ENCODE results near the gene ARHGAP22.
A peak's percentile ranks its signal among the peaks of the same experiment; 100 is the strongest.

The ARHGAP22 gene

DNA sequence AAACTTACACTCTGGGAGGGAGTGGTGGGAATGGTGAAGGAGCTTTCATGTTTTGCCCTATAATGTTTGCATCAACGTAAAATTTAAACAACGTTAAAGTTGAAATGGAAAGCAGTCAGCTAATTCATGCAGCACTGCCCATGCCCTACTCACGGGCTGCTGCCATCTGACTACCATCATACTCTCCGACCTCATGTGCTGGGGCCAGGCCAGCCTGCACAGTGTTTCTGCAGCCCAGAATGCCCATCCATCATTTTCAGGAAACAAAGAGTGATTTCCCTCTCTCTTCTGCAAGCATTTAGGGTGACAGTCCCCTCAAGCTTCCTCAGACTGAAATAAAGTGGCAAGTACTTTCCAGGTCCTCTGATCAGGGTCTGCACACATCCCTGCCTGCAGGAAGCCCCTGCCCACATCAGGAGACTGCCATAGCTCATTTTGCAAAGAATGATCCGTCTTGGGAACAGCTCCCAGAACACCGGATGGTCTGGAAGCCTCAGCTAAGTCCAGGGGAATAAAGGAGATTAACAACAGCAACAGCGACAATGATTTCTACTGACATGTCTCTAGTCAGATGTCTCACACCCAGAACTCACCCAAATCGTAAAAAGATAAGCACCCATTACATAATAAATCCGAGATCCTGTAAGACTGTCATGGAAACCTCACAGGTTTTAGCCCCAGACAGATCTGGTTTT, 40.3 kb downstream of the ARHGAP22 start:
- H3K9me3 Mint-ChIP-seq = no peaks in the 10 kb centered on the region
- no peaks in the 10 kb centered on the region for H3K36me3 Mint-ChIP-seq
- ATAC-seq = no peak
- peaks cover 5% of the 10 kb centered on the region for H3K4me1 Mint-ChIP-seq
- H3K27ac Mint-ChIP-seq = no peak overlapping the region
- no peak overlapping the region for H3K4me3 Mint-ChIP-seq
- H3K27me3 Mint-ChIP-seq = no peaks in the 10 kb centered on the region

DNA sequence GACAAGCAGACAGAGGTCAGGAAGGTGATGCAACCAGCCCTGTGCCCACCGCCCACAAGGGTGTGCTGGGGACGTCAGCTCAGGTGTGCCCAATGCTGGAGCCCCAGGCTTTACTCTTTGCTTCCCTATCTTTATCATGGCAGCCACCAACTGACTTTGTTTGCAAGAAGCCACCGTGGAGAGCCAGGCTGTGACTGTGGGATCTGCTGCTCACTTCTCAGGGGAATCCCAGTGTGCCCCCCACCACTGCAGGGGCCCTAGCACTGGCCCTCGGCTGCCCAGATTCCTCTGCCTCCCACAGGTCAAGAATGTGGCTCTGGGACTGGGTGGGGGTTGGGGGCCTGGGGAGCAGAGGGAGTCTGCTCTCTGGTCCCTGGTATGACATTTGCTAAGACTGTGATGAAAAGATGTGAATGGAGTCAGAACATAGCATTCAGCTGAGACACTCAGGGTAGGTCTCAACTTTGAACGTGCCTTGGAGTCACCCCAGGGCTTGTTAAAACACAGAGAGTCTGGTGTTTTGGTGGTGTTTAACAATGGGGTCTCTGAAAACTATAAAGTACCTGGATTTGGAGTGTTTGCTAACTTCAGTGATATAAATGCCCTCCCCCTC, 47.3 kb downstream of the ARHGAP22 start:
- Mint-ChIP-seq H3K36me3 (no peaks in the 10 kb centered on the region), H3K27me3 (no peaks in the 10 kb centered on the region), H3K4me1 (peaks cover 3% of the 10 kb centered on the region), H3K9me3 (no peaks in the 10 kb centered on the region), H3K27ac (peak overlapping the region; percentile 36), H3K4me3 (no peak overlapping the region)
- no peak for ATAC-seq

DNA sequence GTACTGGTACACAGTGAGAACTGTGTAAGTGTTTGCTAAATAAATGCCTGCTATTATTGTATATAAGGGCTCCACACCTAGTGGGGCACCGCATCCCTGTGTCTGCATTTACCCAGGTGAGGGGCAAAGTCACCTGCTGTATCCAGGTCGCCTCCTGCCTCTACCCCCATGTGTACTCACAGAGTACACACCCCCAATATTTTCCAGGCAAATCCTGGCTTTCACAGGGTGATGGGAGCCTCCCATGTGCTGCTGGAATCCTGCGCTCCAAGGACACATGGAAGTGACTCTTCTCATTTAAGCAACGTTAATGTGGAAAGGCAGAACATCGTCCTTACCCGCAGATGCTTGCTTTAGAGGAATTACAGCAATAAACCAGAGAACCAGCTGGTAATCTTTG, 48.2 kb downstream of the ARHGAP22 start:
- Mint-ChIP-seq H3K4me1 (peaks cover 12% of the 10 kb centered on the region), H3K27ac (no peak overlapping the region), H3K36me3 (no peaks in the 10 kb centered on the region), H3K4me3 (no peak overlapping the region), H3K27me3 (no peaks in the 10 kb centered on the region), H3K9me3 (no peaks in the 10 kb centered on the region)
- ATAC-seq = no peak

DNA sequence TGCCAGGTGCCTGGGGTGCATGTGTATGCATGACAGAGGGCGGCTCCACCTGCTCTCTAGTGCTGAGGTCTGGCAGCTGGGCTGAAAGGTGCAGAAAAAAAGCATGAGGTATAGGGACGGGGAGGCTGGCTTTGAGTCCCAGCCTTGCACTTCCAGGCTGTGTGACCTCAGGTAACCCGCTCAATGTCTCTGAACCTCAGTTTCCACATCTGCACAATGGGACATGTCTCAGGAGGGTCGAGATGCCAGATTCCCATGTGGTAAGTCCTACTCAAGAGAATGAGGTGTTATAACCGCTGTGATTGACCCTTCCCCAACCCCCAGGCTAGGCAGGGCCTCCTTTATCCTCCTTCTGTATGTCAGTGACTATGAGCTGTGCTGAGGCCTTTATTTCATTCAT, 48.8 kb downstream of the ARHGAP22 start:
- no peak for ATAC-seq
- Mint-ChIP-seq H3K4me3 (no peak overlapping the region), H3K9me3 (no peaks in the 10 kb centered on the region), H3K27me3 (no peaks in the 10 kb centered on the region), H3K36me3 (no peaks in the 10 kb centered on the region), H3K4me1 (peaks cover 15% of the 10 kb centered on the region), H3K27ac (peak overlapping the region; percentile 48)

DNA sequence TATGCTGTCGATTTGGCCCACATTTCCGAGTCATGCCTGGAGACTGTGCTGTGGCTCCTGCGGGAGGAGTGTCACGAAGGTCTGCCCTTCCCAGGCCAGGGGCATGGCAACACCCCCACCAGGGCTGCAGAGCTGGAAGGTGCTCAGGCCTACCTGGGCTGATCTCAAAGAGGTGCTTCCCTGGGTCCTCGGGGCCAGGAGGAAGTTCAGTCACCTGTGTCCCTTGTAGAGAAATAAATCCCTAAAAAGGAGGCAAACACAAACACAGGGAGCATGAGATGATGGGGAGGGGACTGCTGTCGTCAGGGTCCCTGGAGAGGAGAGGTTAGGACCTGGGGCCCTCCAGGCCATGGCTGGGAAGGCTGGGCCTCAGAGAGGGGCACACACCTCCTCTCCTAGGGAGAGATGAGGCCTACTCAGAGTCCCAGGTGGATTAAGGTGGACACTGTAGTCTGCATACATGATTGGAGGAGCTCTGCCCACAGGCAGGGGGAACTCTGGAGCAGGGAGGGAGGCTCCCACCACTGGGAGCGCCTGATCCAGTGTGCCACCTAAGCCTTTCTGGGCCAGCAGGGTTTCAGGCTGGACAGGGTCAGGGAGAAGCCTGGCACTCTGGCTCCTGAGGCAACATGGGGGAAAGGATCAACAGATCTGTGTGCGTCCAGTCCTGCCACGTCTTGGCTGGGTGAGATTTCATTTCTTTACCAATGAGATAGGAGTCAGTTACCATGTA, 49.4 kb downstream of the ARHGAP22 start:
- no peak for ATAC-seq
- no peaks in the 10 kb centered on the region for H3K9me3 Mint-ChIP-seq
- peak overlapping the region; percentile 48 for H3K27ac Mint-ChIP-seq
- H3K36me3 Mint-ChIP-seq = no peaks in the 10 kb centered on the region
- H3K4me3 Mint-ChIP-seq = no peak overlapping the region
- peaks cover 15% of the 10 kb centered on the region for H3K4me1 Mint-ChIP-seq
- H3K27me3 Mint-ChIP-seq = no peaks in the 10 kb centered on the region

DNA sequence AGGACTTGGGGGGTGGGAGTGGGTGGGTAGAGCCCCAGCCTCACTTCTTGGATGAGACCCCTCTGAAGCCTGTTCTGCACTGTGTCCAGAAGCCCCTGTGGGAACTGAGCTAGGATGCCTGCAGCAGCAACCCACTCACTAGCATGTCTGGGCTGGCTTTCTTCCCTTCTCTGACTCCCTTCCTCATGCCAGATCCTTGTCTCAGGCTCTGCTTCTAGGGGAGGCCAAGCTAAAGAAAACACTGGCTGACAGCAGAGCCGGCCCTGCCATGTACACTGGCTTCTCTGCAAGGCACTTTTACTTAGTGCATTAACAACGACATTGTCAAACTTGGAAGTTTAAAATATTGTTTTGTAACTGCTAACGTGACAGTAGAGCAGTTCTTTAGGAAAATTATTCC, 50.2 kb downstream of the ARHGAP22 start:
- H3K27ac Mint-ChIP-seq = no peak overlapping the region
- H3K27me3 Mint-ChIP-seq = no peaks in the 10 kb centered on the region
- H3K9me3 Mint-ChIP-seq = no peaks in the 10 kb centered on the region
- H3K36me3 Mint-ChIP-seq = no peaks in the 10 kb centered on the region
- no peak overlapping the region for H3K4me3 Mint-ChIP-seq
- ATAC-seq = no peak
- H3K4me1 Mint-ChIP-seq = peaks cover 15% of the 10 kb centered on the region

DNA sequence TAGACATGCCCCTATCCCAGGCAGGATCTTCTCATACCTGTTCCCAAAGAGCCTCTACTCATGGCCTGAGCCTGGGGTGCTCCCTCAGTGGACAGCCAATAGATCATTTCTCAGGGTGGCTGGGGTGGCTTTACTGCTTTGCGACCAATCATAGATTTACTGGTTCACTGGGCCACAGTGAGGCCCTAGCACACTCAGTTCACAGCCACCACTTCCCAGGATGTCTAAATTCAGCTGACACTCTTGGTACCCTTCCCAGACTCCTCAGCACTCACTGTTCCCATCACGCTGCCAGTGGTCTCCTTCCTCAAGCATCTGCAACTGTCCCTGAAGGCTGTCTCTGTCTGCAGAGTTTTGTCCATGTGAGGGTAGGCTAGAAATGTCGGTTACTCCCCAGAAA, 50.6 kb downstream of the ARHGAP22 start:
- Mint-ChIP-seq H3K27ac (peak overlapping the region; percentile 72), H3K27me3 (no peaks in the 10 kb centered on the region), H3K36me3 (no peaks in the 10 kb centered on the region), H3K9me3 (no peaks in the 10 kb centered on the region), H3K4me1 (peaks cover 15% of the 10 kb centered on the region), H3K4me3 (no peak overlapping the region)
- no peak for ATAC-seq

DNA sequence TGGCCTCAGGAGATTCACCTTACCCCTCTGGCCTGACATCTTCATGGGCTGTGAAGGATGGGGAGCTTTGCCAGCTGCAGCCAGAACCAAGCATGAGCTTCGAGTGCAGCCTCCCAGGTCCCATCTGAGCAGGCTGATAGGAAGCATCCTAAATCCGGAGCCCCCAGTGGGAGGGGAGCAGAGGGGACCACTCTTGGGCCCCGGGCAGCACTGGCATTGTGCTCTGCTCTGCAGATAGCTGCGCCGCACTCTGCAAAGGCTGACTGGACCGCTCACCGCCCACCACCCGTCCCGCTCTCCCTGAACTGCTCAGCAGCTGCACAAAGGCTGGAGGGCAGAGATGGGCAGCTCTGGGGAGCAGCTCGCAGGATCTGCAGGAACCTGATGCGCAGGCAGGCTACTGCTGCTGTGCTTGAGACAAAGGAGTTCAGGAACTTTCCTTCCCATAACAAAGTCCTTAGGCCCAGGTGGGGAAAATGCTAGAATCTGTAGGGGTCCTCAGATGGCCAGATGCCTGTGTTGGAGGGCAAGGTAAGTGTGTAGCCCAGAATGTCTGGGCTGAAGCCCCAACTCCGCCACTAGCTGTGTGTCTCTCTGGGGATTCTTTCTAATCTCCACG, 51.8 kb downstream of the ARHGAP22 start:
- Mint-ChIP-seq H3K4me1 (peaks cover 15% of the 10 kb centered on the region), H3K9me3 (no peaks in the 10 kb centered on the region), H3K4me3 (no peak overlapping the region), H3K27ac (peak overlapping the region; percentile 72), H3K27me3 (no peaks in the 10 kb centered on the region), H3K36me3 (no peaks in the 10 kb centered on the region)
- no peak for ATAC-seq

DNA sequence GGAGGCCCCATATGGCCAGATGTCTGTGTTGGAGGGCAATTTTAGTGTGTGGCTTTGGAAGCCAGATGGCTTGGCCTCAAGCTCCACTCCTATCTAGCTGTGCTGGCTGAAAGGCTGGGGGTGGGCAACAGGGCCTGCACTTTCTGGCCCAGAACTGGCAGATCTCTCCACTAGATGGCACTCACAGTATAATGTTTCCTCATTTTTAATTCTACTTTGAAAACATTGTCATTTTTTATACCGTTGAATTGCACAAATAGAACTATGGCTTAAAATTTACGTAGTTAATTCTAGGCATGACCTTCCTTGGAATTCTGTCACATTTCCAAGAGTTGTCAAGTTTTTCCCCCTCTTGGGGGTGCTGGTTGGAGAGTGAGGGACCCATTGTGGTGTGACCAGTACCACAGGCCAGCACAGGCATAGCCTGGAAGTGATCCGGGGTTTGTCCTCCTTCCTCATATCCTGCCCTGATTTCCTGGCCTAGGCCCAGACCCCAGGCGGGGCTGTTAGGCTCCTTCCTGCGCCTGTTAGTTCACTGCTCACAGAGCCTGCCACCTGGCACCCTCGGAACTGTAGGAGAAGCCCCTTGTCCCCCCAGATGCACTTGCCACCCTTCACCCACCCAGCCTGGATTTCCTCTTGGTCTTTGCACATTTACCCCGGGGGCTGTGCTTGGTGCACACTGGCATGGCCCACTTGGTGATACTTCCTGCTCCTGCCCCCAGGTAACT, 52.8 kb downstream of the ARHGAP22 start:
- no peaks in the 10 kb centered on the region for H3K9me3 Mint-ChIP-seq
- no peaks in the 10 kb centered on the region for H3K36me3 Mint-ChIP-seq
- H3K4me1 Mint-ChIP-seq = peaks cover 15% of the 10 kb centered on the region
- peak overlapping the region; percentile 72 for H3K27ac Mint-ChIP-seq
- no peaks in the 10 kb centered on the region for H3K27me3 Mint-ChIP-seq
- H3K4me3 Mint-ChIP-seq = no peak overlapping the region
- ATAC-seq = peak; percentile 73

DNA sequence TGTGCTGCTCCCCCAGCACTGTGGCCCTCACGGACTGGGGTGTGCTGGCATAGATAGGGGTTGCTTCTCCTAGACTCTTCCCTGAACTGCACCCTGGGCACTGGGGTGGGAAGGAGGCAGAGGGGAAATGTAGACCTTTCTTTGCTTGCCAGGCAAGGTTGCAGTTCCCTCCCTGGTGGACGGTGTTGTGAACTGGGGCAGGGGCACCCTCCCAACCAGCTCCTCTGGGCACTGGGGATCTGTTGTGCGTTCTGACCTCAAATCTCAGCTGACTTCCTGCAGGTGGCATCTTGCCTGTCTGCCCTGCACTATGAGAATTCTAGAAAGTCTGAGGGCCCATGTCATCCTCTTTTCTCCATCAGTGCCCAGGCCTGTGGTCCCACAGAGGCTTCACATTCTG, 53.9 kb downstream of the ARHGAP22 start:
- no peak for ATAC-seq
- H3K36me3 Mint-ChIP-seq = no peaks in the 10 kb centered on the region
- no peaks in the 10 kb centered on the region for H3K27me3 Mint-ChIP-seq
- H3K27ac Mint-ChIP-seq = no peak overlapping the region
- no peaks in the 10 kb centered on the region for H3K9me3 Mint-ChIP-seq
- peaks cover 15% of the 10 kb centered on the region for H3K4me1 Mint-ChIP-seq
- H3K4me3 Mint-ChIP-seq = no peak overlapping the region

DNA sequence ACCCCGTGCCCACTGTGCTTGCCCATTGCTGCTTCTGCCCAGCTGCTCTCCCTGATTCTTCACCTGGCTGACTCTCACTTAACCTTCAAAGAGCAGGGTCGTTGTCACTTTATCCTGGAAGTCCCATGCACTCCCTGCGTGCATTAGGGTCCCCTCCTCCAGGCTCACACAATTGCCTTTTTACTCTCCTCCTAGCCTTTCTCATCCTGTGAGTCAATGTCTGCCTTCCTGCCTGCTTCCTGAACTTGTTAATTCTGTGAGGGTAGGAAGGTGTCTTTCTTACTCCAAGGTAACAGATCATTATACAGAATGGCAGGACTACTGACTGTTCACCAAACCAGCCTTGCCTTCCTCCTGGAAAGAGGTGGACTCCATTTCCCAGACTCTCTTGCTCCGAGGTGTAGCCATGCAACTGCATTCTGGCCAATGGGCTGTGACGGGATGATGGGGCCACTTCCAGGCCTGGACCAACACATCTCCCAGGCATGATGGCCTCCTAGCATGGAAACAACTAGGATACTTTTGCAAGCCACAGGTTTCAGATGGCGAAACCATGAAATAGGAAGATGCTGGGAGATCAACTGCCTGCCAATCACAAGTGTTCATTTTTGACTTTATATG, 54.7 kb downstream of the ARHGAP22 start:
- Mint-ChIP-seq H3K9me3 (no peaks in the 10 kb centered on the region), H3K27ac (no peak overlapping the region), H3K4me3 (no peak overlapping the region)

DNA sequence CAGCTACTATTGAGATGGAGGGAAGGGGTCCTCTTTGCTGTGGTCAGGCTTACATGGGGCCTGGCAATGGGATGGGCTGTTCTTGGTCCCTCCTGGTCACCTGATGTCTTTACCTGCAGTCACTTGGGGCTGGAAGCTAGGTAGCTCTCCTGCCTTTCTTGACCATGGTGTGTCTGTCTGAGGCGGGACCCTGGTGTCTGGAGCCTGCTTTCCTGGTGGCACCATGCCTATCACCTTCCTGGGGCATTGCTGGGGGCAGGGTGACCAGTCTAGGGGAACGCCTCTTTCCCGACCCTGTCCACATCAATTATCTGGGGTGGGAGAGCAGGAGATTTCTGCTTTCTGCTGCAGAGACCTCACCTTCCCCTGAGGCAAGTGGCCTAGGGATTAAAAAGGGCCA, 55.6 kb downstream of the ARHGAP22 start:
- no peaks in the 10 kb centered on the region for H3K9me3 Mint-ChIP-seq
- H3K4me1 Mint-ChIP-seq = peaks cover 15% of the 10 kb centered on the region
- H3K27ac Mint-ChIP-seq = no peak overlapping the region
- H3K4me3 Mint-ChIP-seq = no peak overlapping the region
- no peaks in the 10 kb centered on the region for H3K27me3 Mint-ChIP-seq
- no peak for ATAC-seq
- no peaks in the 10 kb centered on the region for H3K36me3 Mint-ChIP-seq

More for the DNA sequence above, 54.7 kb downstream of the ARHGAP22 start:
- peaks cover 15% of the 10 kb centered on the region for H3K4me1 Mint-ChIP-seq
- no peak for ATAC-seq
- H3K27me3 Mint-ChIP-seq = no peaks in the 10 kb centered on the region
- no peaks in the 10 kb centered on the region for H3K36me3 Mint-ChIP-seq

DNA sequence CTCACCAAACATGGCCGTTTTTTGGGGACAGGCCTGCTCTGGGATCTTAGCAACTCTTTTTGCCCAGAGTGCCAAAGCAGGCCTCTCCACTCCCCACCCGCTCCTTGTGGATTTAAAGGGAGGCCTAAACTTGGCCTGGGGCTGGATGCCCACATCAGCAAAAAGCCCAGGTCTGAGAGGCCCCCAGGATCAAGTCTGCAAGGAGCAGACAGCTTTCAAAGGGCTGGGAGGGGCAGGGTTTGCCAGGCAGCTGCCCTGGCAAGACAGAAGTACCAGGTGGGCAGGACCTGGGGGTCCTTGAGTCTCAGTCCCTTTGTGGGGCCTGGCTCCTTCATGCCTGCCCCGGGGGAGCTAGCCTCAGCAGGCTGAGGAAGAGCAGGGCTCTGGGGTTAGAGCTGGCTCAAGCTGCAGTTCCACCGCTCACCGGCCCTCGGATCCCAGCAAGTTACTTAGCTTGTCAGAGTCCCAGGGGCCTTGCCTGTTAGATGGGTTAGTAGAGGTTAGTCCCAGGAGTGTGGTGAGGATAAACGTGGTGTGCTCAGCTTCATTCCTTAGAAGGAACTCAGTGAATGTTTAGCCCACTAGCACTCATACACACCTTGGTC, 56.2 kb downstream of the ARHGAP22 start:
- Mint-ChIP-seq H3K27ac (no peak overlapping the region), H3K9me3 (no peaks in the 10 kb centered on the region), H3K36me3 (no peaks in the 10 kb centered on the region), H3K27me3 (no peaks in the 10 kb centered on the region), H3K4me1 (peaks cover 15% of the 10 kb centered on the region), H3K4me3 (no peak overlapping the region)
- ATAC-seq = no peak

DNA sequence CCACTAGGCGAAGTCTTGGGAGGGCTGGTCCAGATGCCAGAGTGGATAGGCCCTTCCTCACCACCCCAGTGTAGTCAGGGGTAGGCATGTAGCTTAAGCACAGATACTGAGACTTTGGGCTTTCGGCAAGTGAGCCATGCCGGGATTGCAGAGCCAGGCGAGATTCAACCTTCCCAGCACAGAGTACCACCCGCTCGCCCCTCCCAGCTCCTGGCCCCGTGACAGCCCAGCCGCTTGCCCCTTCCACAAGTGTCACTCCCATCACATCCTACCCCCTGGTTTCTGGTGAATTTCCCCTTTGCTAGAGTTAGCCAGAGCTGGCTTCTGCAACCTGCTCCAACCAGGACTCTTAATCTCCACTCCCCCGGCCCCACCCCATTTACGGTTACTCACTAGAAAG, 56.9 kb downstream of the ARHGAP22 start:
- no peak for ATAC-seq

More for the DNA sequence above, 56.9 kb downstream of the ARHGAP22 start:
- H3K4me1 Mint-ChIP-seq = peaks cover 15% of the 10 kb centered on the region
- H3K4me3 Mint-ChIP-seq = no peak overlapping the region
- no peaks in the 10 kb centered on the region for H3K36me3 Mint-ChIP-seq
- H3K9me3 Mint-ChIP-seq = no peaks in the 10 kb centered on the region
- H3K27me3 Mint-ChIP-seq = peaks cover under 1% of the 10 kb centered on the region
- no peak overlapping the region for H3K27ac Mint-ChIP-seq

Data from stimulated activated memory B cell treated with anti-CD40 and anti-IgM and Interleukin-4, amounts not matched to agents 10 μg/mL and 1 μg/mL and 100 μg/mL, for 72 hours (primary cell).